ENCODE measurements around the gene ARPC1B.

The ARPC1B gene

DNA sequence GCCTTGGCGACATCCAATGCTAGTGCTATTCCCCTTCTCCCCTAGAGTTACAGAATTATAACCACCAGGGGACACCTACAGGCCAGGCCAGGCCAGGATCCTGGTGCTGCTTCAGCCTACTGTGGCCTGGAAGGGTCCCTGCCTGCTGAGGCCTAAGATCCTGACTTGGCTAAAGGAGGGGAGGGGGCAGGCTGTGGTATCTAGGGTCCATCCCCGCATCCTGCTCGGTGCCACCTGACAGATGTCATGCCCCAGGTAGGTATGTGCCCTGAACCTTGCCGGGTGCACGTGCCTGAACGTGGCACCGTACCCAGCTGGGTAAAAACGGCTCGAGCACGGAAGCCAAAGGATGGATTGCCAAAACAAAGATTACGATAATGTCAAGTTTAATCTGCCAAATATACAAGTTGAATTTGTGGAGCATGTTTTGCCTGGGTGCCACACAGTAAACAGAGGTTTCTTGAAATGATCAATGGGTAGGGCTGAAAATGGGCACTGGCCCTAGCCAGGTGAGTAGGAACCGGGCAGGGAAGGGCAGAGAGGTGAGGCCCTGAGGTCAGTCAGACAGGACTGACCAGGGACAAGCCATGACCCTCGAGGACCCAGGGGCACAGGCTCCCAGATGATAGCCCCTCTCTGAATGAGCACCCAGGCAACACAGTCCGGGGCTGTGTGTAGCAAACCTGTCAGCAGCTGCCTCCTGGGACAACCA is 21.2 kb downstream of the ARPC1B start:
- H3K4me3 ChIP-seq (ENCODE audit: low read depth, low read length), result no peak overlapping the region
- in situ Hi-C loops (cut with HindIII; ENCODE audit: low pct_ligation_motif_present, low sequenced_read_pairs), result no loop called here
- DNase-seq, result no peak
- peaks cover 93% of the 10 kb centered on the region for H3K36me3 ChIP-seq (replicated peaks)
- H3K27ac ChIP-seq, result no peak overlapping the region
- TF ChIP-seq, protein P1, sequence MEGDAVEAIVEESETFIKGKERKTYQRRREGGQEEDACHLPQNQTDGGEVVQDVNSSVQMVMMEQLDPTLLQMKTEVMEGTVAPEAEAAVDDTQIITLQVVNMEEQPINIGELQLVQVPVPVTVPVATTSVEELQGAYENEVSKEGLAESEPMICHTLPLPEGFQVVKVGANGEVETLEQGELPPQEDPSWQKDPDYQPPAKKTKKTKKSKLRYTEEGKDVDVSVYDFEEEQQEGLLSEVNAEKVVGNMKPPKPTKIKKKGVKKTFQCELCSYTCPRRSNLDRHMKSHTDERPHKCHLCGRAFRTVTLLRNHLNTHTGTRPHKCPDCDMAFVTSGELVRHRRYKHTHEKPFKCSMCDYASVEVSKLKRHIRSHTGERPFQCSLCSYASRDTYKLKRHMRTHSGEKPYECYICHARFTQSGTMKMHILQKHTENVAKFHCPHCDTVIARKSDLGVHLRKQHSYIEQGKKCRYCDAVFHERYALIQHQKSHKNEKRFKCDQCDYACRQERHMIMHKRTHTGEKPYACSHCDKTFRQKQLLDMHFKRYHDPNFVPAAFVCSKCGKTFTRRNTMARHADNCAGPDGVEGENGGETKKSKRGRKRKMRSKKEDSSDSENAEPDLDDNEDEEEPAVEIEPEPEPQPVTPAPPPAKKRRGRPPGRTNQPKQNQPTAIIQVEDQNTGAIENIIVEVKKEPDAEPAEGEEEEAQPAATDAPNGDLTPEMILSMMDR (IDR thresholded peaks at IDR 0.05; ENCODE audit: low read depth, low read length, missing control alignments), result peak; percentile 32
- H3K27me3 ChIP-seq (replicated peaks), result no peaks in the 10 kb centered on the region

DNA sequence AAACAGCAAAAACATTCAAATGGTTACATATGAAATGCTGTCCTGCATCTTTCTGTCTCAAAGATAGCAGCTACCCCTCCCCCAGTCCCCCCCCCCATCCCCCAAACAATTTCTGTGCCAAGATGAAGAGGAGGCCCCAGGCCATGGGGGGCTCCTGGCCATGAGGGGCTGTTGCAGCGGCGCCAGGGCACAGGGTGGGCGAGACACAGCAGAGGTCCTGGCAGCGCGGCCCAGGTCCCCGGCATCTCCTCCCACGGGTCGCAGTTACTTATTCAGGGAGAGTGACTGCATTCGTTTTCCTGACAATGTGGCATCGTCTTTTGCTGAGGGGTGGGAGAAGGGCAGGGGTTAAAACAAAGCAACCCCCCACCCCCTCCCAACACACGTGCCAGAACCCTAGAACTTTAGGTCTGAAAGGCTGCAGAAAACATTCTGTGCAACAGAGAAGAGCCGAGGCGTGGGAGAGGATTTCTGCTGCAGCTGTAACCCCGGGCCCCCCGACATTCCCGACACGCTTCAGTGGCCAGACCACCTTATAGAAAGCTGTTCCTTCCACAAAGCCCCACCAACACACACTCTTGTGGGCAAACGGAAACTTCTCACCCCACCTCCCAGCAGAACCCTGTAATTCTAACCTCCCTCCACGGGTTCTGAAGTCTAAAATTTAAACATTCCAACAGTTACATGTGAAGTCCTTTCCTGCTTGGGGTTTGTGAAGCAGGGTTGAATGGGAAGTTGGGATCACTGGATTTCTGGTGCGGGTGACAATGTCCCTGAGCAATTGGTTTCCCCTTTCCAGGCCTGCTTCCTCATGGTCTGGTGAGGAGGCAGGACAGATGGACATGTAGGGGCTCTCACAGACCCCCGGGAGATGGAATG is 22.1 kb downstream of the ARPC1B start:
- TF ChIP-seq, protein P1 (IDR thresholded peaks at IDR 0.05; ENCODE audit: low read depth, low read length, missing control alignments), result no peak
- no peak overlapping the region for H3K27ac ChIP-seq
- no peak overlapping the region for H3K4me3 ChIP-seq (ENCODE audit: low read depth, low read length)
- H3K36me3 ChIP-seq (replicated peaks), result peaks cover 90% of the 10 kb centered on the region
- no peaks in the 10 kb centered on the region for H3K27me3 ChIP-seq (replicated peaks)
- in situ Hi-C loops (cut with HindIII; ENCODE audit: low pct_ligation_motif_present, low sequenced_read_pairs), result no loop called here
- DNase-seq, result no peak

GRCh38 chr7:99397297-99397983 is 22.9 kb downstream of the ARPC1B start:
- H3K4me3 ChIP-seq (ENCODE audit: low read depth, low read length), result no peak overlapping the region
- TF ChIP-seq, protein P1 (IDR thresholded peaks at IDR 0.05; ENCODE audit: low read depth, low read length, missing control alignments), result no peak
- no peaks in the 10 kb centered on the region for H3K27me3 ChIP-seq (replicated peaks)
- no peak for DNase-seq
- in situ Hi-C loops (cut with HindIII; ENCODE audit: low pct_ligation_motif_present, low sequenced_read_pairs), result no loop called here
- no peak overlapping the region for H3K27ac ChIP-seq
- peaks cover 87% of the 10 kb centered on the region for H3K36me3 ChIP-seq (replicated peaks)

GRCh38 chr7:99398891-99399445 is 24.4 kb downstream of the ARPC1B start:
- Histone ChIP-seq H3K27me3 (replicated peaks) (no peaks in the 10 kb centered on the region), H3K4me3 (ENCODE audit: low read depth, low read length) (no peak overlapping the region), H3K36me3 (replicated peaks) (peaks cover 87% of the 10 kb centered on the region), H3K27ac (no peak overlapping the region)
- in situ Hi-C loops (cut with HindIII; ENCODE audit: low pct_ligation_motif_present, low sequenced_read_pairs), result no loop called here
- TF ChIP-seq, protein P1 (IDR thresholded peaks at IDR 0.05; ENCODE audit: low read depth, low read length, missing control alignments), result no peak
- DNase-seq, result no peak

DNA sequence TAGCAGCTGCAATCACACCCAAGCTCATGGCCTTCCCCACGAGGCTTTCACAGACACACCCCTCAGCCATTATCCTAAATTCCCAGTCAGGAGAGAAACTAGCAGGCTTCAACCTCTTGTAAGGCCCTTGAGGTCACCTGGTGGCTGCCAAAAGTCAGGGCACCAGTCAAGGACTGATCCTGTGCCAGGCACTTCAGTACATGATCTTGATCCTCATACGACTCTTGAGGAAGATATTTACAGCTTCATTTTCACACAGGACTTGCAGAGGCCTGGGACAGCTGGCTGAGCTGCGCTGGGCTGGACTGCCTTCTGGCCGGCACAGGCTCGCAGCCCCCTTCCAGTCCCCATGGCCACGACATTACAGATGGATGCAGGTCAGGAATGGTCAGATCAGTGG is 25.1 kb downstream of the ARPC1B start:
- no peak overlapping the region for H3K4me3 ChIP-seq (ENCODE audit: low read depth, low read length)
- no peak overlapping the region for H3K27ac ChIP-seq
- H3K27me3 ChIP-seq (replicated peaks), result no peaks in the 10 kb centered on the region
- DNase-seq, result no peak
- TF ChIP-seq, protein P1 (IDR thresholded peaks at IDR 0.05; ENCODE audit: low read depth, low read length, missing control alignments), result no peak
- in situ Hi-C loops (cut with HindIII; ENCODE audit: low pct_ligation_motif_present, low sequenced_read_pairs), result no loop called here
- H3K36me3 ChIP-seq (replicated peaks), result peaks cover 89% of the 10 kb centered on the region
